ENCODE results near the gene LYPLAL1.

Gene LYPLAL1

GRCh38 chr1:219175212-219175564 lies 1.5 kb downstream of the LYPLAL1 start:
- no peak for DNase-seq (ENCODE audit: low read depth)
- TF ChIP-seq MAX (IDR thresholded peaks at IDR 0.05; ENCODE audit: low read depth, low read length) (no peak), CTCF (IDR thresholded peaks at IDR 0.05; ENCODE audit: low read depth, low read length) (no peak), MYC (IDR thresholded peaks at IDR 0.05; ENCODE audit: low read depth, low read length) (no peak), POLR2A (IDR thresholded peaks at IDR 0.05; ENCODE audit: extremely low read depth, insufficient read length) (no peak)
- peak overlapping the region; percentile 93 for H3K4me3 ChIP-seq (ENCODE audit: low read depth, low read length)

GRCh38 chr1:219176168-219176567 lies 2.5 kb downstream of the LYPLAL1 start:
- H3K4me3 ChIP-seq (ENCODE audit: low read depth, low read length): peak overlapping the region; percentile 30
- no peak for DNase-seq (ENCODE audit: low read depth)
- TF ChIP-seq CTCF (IDR thresholded peaks at IDR 0.05; ENCODE audit: low read depth, low read length) (no peak), MAX (IDR thresholded peaks at IDR 0.05; ENCODE audit: low read depth, low read length) (no peak), MYC (IDR thresholded peaks at IDR 0.05; ENCODE audit: low read depth, low read length) (no peak), POLR2A (IDR thresholded peaks at IDR 0.05; ENCODE audit: extremely low read depth, insufficient read length) (no peak)

- TF ChIP-seq MAX (IDR thresholded peaks at IDR 0.05; ENCODE audit: low read depth, low read length): no peak
- TF ChIP-seq CTCF (IDR thresholded peaks at IDR 0.05; ENCODE audit: low read depth, low read length): no peak
- TF ChIP-seq MYC (IDR thresholded peaks at IDR 0.05; ENCODE audit: low read depth, low read length): no peak
- TF ChIP-seq POLR2A (IDR thresholded peaks at IDR 0.05; ENCODE audit: extremely low read depth, insufficient read length): no peak
- no peak for DNase-seq (ENCODE audit: low read depth)
- H3K4me3 ChIP-seq (ENCODE audit: low read depth, low read length): no peak overlapping the region
Measured at GRCh38 chr1:219177363-219177762, 3.7 kb downstream of the LYPLAL1 start.

- no peak overlapping the region for H3K4me3 ChIP-seq (ENCODE audit: low read depth, low read length)
- TF ChIP-seq MAX (IDR thresholded peaks at IDR 0.05; ENCODE audit: low read depth, low read length) (no peak), MYC (IDR thresholded peaks at IDR 0.05; ENCODE audit: low read depth, low read length) (no peak), POLR2A (IDR thresholded peaks at IDR 0.05; ENCODE audit: extremely low read depth, insufficient read length) (no peak), CTCF (IDR thresholded peaks at IDR 0.05; ENCODE audit: low read depth, low read length) (no peak)
- DNase-seq (ENCODE audit: low read depth): no peak
Measured at GRCh38 chr1:219177940-219178339, 4.3 kb downstream of the LYPLAL1 start.

- DNase-seq (ENCODE audit: low read depth): peak; percentile 18
- no peak for TF ChIP-seq MAX (IDR thresholded peaks at IDR 0.05; ENCODE audit: low read depth, low read length)
- no peak for TF ChIP-seq CTCF (IDR thresholded peaks at IDR 0.05; ENCODE audit: low read depth, low read length)
- TF ChIP-seq MYC (IDR thresholded peaks at IDR 0.05; ENCODE audit: low read depth, low read length): no peak
- TF ChIP-seq POLR2A (IDR thresholded peaks at IDR 0.05; ENCODE audit: extremely low read depth, insufficient read length): no peak
Measured at GRCh38 chr1:219179293-219179692, 5.6 kb downstream of the LYPLAL1 start.

GRCh38 chr1:219184337-219184736 lies 10.7 kb downstream of the LYPLAL1 start:
- TF ChIP-seq POLR2A (IDR thresholded peaks at IDR 0.05; ENCODE audit: extremely low read depth, insufficient read length): no peak
- no peak for TF ChIP-seq CTCF (IDR thresholded peaks at IDR 0.05; ENCODE audit: low read depth, low read length)
- TF ChIP-seq MYC (IDR thresholded peaks at IDR 0.05; ENCODE audit: low read depth, low read length): no peak
- no peak for TF ChIP-seq MAX (IDR thresholded peaks at IDR 0.05; ENCODE audit: low read depth, low read length)

More at GRCh38 chr1:219179293-219179692, 5.6 kb downstream of the LYPLAL1 start:
- H3K4me3 ChIP-seq (ENCODE audit: low read depth, low read length): no peak overlapping the region

More at GRCh38 chr1:219184337-219184736, 10.7 kb downstream of the LYPLAL1 start:
- H3K4me3 ChIP-seq (ENCODE audit: low read depth, low read length): no peak overlapping the region
- no peak for DNase-seq (ENCODE audit: low read depth)

Data from NB4 (cell line).